PC-9 (cell line): ENCODE data around the gene UNC119. TPM values are rescaled to one million over a fixed set of nuclear protein-coding genes. Genes with fewer than 3 reads are reported as not detected.
A peak's percentile ranks its signal among the peaks of the same experiment; 100 is the strongest.

Experiments used
- Bru-seq: library from RNA; stranded (reverse); fragments of 400-500 nt; gene quantifications from one replicate; lab custom pipeline; 2021; lab: Mats Ljungman, UMichigan
- BruChase-seq, 2 experiments: library from RNA; stranded (reverse); fragments of 400-500 nt; gene quantifications; one replicate each; lab custom pipeline; 2021; lab: Mats Ljungman, UMichigan
- BruUV-seq: library from RNA; stranded (reverse); fragments of 400-500 nt; replicated peaks from 2 replicates; lab custom pipeline; 2021; lab: Mats Ljungman, UMichigan
- CTCF ChIA-PET: fragments of 300-600 bp; sonication (Branson Sonifier 250); formaldehyde crosslinking; loops from one replicate; lab custom pipeline; 2022; ENCODE audit warnings: antibody characterized with exemption; lab: Charles Lee
- POLR2A ChIA-PET: fragments of 300-600 bp; sonication (Branson Sonifier 250); formaldehyde crosslinking; loops from one replicate; lab custom pipeline; 2022; ENCODE audit warnings: antibody characterized with exemption; ENCODE audit not compliant: unreplicated experiment; lab: Charles Lee
- DNase-seq, 2 experiments: peaks; one replicate each; pipeline versions ENCODE4 v3.0.0 to v3.0.0-alpha.2; 2015 to 2022; ENCODE audit warnings: mixed read lengths in 1 of 2
- H2AFZ ChIP-seq: fragments of 200-600 bp; sonication (generic); 2 replicates; pipeline ENCODE4 v1.8.1; 2017; ENCODE audit warnings: antibody characterized with exemption
- H3F3A ChIP-seq: fragments of 200-600 bp; sonication (generic); 2 replicates; pipeline ENCODE4 v1.8.1; 2017; ENCODE audit warnings: antibody characterized with exemption, mild to moderate bottlenecking, low read depth; ENCODE audit not compliant: insufficient read depth
- H3K27ac ChIP-seq: fragments of 200-600 bp; sonication (generic); 2 replicates; pipeline ENCODE4 v1.6.1; 2016; ENCODE audit warnings: mixed run types
- H3K27me3 ChIP-seq: fragments of 200-600 bp; sonication (generic); 2 replicates; pipeline ENCODE4 v1.6.1; 2016; ENCODE audit warnings: low read depth, mixed run types; ENCODE audit not compliant: insufficient read depth
- H3K36me3 ChIP-seq: fragments of 200-600 bp; sonication (generic); 2 replicates; pipeline ENCODE4 v1.6.1; 2016; ENCODE audit warnings: low read depth, mixed run types
- H3K4me1 ChIP-seq: fragments of 200-600 bp; sonication (generic); replicated peaks from 2 replicates; pipeline ENCODE4 v1.6.1; 2016; ENCODE audit warnings: mixed run types; ENCODE audit not compliant: insufficient read depth
- H3K4me2 ChIP-seq: fragments of 200-600 bp; sonication (generic); 2 replicates; pipeline ENCODE4 v1.6.1; 2017; ENCODE audit warnings: mixed run types
- H3K4me3 ChIP-seq: fragments of 200-600 bp; sonication (generic); 2 replicates; pipeline ENCODE4 v1.6.1; 2016; ENCODE audit warnings: mixed run types
- H3K79me2 ChIP-seq: fragments of 200-600 bp; sonication (generic); 2 replicates; pipeline ENCODE4 v1.6.1; 2017; ENCODE audit warnings: low read depth, mixed run types
- H3K9me2 ChIP-seq: fragments of 200-600 bp; sonication (generic); 2 replicates; pipeline ENCODE4 v1.8.1; 2017; ENCODE audit warnings: mild to moderate bottlenecking; ENCODE audit not compliant: insufficient read depth
- H3K9me3 ChIP-seq: fragments of 200-600 bp; sonication (generic); 2 replicates; pipeline ENCODE4 v1.8.1; 2016; ENCODE audit warnings: low read depth; ENCODE audit not compliant: insufficient read depth
- H4K20me1 ChIP-seq: fragments of 200-600 bp; sonication (generic); 2 replicates; pipeline ENCODE4 v1.8.1; 2017; ENCODE audit not compliant: insufficient read depth
- CTCF ChIP-seq: fragments of 200-600 bp; sonication (generic); conservative IDR thresholded peaks from 2 replicates; pipeline ENCODE4 v1.6.1; 2017; ENCODE audit warnings: mixed run types, antibody characterized with exemption, mild to moderate bottlenecking, moderate library complexity
- EZH2 ChIP-seq: fragments of 200-600 bp; sonication (generic); IDR thresholded peaks from 2 replicates; pipeline ENCODE4 v1.8.0; 2017; ENCODE audit warnings: antibody characterized with exemption, low read depth
- intact Hi-C: fragments of 100-400 bp; cut with micrococcal nuclease; formaldehyde crosslinking; loops from one replicate; pipeline ENCODE4 v1.10.0; 2022; ENCODE audit not compliant: unreplicated experiment
- long read RNA-seq: library from polyadenylated mRNA; stranded (forward); transcript quantifications from one replicate; pipeline ENCODE4 v2.0.0, GENCODE V29; 2022
- total RNA-seq: library from RNA; stranded (reverse); gene quantifications from 2 replicates; pipeline ENCODE4 v1.2.3, GENCODE V29; 2021

The UNC119 gene
- total RNA-seq (39.7 and 48.8 TPM in 2 replicates), Bru-seq, nascent RNA (percentile 49 among the genes with signal in this experiment), BruChase-seq, experiment 1, labeled RNA remaining after a 2-hour chase (percentile 74 among the genes with signal in this experiment), BruChase-seq, experiment 2, labeled RNA remaining after a 6-hour chase (percentile 85 among the genes with signal in this experiment)
- long read RNA-seq, full-length matches to known transcripts, result 69 of 76 reads
- long read RNA-seq, partial matches to known transcripts, result 1 of 76 reads
- long read RNA-seq, other reads (novel, unspliced or antisense), result 6 of 76 reads

- peak in 1 of 2 experiments; percentile 78 for DNase-seq
- Histone ChIP-seq H2AFZ (peak within 1 kb of the TSS; percentile 87), H3K4me1 (peaks cover 7% of the 10 kb centered on the region; the same call in 1 of the 2 replicates), H3K36me3 (no peaks in the 10 kb centered on the region), H3K79me2 (peaks cover 5% of the 10 kb centered on the region; the same call in 1 of the 2 replicates), H3K27me3 (no peaks in the 10 kb centered on the region), H3K27ac (no peak within 1 kb of the TSS), H3K4me3 (peak within 1 kb of the TSS; percentile 74), H3F3A (peaks cover 7% of the 10 kb centered on the region; the same call in 1 of the 2 replicates), H4K20me1 (peaks cover 8% of the 10 kb centered on the region), H3K4me2 (peak within 1 kb of the TSS; percentile 94), H3K9me3 (no peaks in the 10 kb centered on the region), H3K9me2 (no peaks in the 10 kb centered on the region)
- CTCF ChIA-PET, result interaction anchor here (0.5 to 0.6 kb wide), 2 partner anchors 14 to 92 kb away, joined by 3 to 4 read pairs; partner anchors contain the start of gene BLTP2
- POLR2A ChIA-PET, result interaction anchor here (0.5 to 0.6 kb wide), 3 partner anchors 24 to 566 kb away, joined by 4 to 12 read pairs (median 4); partner anchors contain the start of gene ALDOC
- no peak for TF ChIP-seq EZH2
- no peak for TF ChIP-seq CTCF
- intact Hi-C loops, result no loop called here
- no TSS peak for BruUV-seq
Observed at GRCh38 chr17:28552176-28552999, at the start of gene UNC119. Gene UNC119 (minus strand): TSS chr17:28552624. CDS start chr17:28552557, 67 bp downstream.

DNA sequence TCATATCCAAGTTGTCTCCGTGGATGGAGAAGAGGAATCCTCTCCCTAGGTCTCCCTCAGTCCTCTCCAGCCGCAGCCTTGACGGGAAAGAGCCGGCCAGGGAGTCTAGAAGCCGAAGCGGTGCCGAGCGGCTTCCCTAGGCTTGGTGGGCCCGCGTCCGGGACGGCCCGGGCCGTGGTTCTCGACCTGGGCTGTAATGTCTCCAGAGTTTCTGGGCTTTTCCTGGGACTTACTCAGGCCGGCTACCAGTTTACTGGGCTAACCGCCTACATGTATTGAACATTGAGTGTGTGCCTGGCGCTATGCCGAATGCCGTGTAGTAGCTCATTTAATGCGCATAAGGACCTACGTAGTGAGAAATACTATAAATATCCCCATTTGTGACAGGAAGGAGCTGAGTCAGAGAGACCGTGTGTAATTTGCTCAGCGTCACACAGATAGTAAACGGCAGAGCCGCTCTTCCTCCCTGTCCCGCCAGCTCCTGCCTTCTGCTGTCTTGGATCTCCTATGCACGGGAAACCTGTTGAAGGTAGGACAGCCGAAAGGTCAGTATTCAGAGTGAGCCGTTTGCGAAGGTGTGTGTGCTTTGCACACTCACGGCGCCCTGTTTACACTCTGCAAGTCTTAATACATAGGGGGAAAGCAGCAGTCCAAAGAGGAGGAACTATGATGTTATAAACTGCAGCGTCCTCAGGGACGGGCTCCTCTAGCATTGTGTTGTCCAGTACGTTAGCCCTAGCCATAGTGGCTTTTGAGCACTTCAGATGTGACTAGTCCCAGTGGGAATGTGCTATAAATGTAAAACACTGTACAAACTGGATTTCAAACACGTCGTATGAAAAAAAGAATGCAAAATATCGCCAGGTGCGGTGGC, 47.1 kb upstream of the UNC119 start:
- peak overlapping the region; percentile 93 for H3K4me2 ChIP-seq
- H3K9me3 ChIP-seq, result no peaks in the 10 kb centered on the region
- peak in 1 of 2 experiments; percentile 76 for DNase-seq
- TF ChIP-seq CTCF (no peak), EZH2 (no peak)
- intact Hi-C loops, result no loop called here
- no peaks in the 10 kb centered on the region for H4K20me1 ChIP-seq
- TSS peak; percentile 86 for BruUV-seq
- H3K4me3 ChIP-seq, result peak overlapping the region; percentile 79
- H3K36me3 ChIP-seq, result peaks cover 3% of the 10 kb centered on the region; the same call in 1 of the 2 replicates
- no peaks in the 10 kb centered on the region for H3K9me2 ChIP-seq
- no peaks in the 10 kb centered on the region for H3K27me3 ChIP-seq
- H3K79me2 ChIP-seq, result peaks cover 17% of the 10 kb centered on the region
- H2AFZ ChIP-seq, result peak overlapping the region; percentile 99
- ChIA-PET POLR2A (interaction anchor here (0.6 to 0.7 kb wide), 3 partner anchors 22 to 337 kb away, joined by 3 to 6 read pairs (median 3); no protein-coding TSS in a partner anchor), CTCF (no interaction called here)
- H3K4me1 ChIP-seq, result peaks cover 17% of the 10 kb centered on the region
- peak overlapping the region; percentile 70 for H3K27ac ChIP-seq
- peaks cover 29% of the 10 kb centered on the region for H3F3A ChIP-seq
